ENCODE measurements around the gene C9orf72. TPM values are rescaled to one million over a fixed set of nuclear protein-coding genes. Genes with fewer than 3 reads are reported as not detected.

Gene C9orf72
- total and polyA plus RNA-seq, 11 donors: 7.2 to 27.2 (median 13.8) TPM

GRCh38 chr9:27590651-27591050 is 17.4 kb upstream of the C9orf72 start:
- intact Hi-C loops (cut with DNase I): no loop called here
- Histone ChIP-seq H3K4me3 (no peak overlapping the region), H3K36me3 (no peaks in the 10 kb centered on the region), H3K27ac (peak overlapping the region in 1 of 12 donors; percentile 64), H3K4me1 (peaks cover 0 to 22% (median 0%) of the 10 kb centered on the region in 12 donors), H3K27me3 (peaks cover 0 to 4% (median 0%) of the 10 kb centered on the region in 9 donors), H3K9me3 (no peaks in the 10 kb centered on the region)
- DNase-seq (no peak), ATAC-seq (no peak)
- TF ChIP-seq POLR2A (IDR thresholded peaks at IDR 0.05) (no peak), CTCF (IDR thresholded peaks at IDR 0.05) (no peak)

GRCh38 chr9:27589462-27589861 is 16.2 kb upstream of the C9orf72 start:
- DNase-seq (no peak), ATAC-seq (no peak)
- intact Hi-C loops (cut with DNase I): loop anchor here in 1 of 10 donors (10.0 kb wide), 1 partner anchor 55 kb away; no protein-coding TSS in a partner anchor
- WGBS, 4 donors: 64 to 88% (median 75%) methylated on average over 1 to 2 of the region's 2 CpGs
- peaks cover 0 to 26% (median 0%) of the 10 kb centered on the region in 12 donors for H3K4me1 ChIP-seq
- peaks cover 0 to 4% (median 0%) of the 10 kb centered on the region in 9 donors for H3K27me3 ChIP-seq
- peak overlapping the region in 1 of 12 donors; percentile 64 for H3K27ac ChIP-seq
- H3K9me3 ChIP-seq: no peaks in the 10 kb centered on the region
- H3K4me3 ChIP-seq: no peak overlapping the region
- no peaks in the 10 kb centered on the region for H3K36me3 ChIP-seq
- TF ChIP-seq CTCF (IDR thresholded peaks at IDR 0.05) (no peak), POLR2A (IDR thresholded peaks at IDR 0.05) (no peak)

GRCh38 chr9:27586304-27586703 is 13.0 kb upstream of the C9orf72 start:
- H3K9me3 ChIP-seq: no peaks in the 10 kb centered on the region
- ATAC-seq (no peak), DNase-seq (no peak)
- no peaks in the 10 kb centered on the region for H3K36me3 ChIP-seq
- H3K27ac ChIP-seq: peak overlapping the region in 1 of 12 donors; percentile 89
- 78 to 90% (median 83%) methylated on average over 3 of the region's 3 CpGs for WGBS, 4 donors
- H3K4me3 ChIP-seq: peak overlapping the region in 3 of 12 donors; percentile 1 to 29 (median 15)
- H3K27me3 ChIP-seq: peaks cover 0 to 4% (median 0%) of the 10 kb centered on the region in 9 donors
- peaks cover 0 to 30% (median 0%) of the 10 kb centered on the region in 12 donors for H3K4me1 ChIP-seq
- TF ChIP-seq POLR2A (IDR thresholded peaks at IDR 0.05) (no peak), CTCF (IDR thresholded peaks at IDR 0.05) (no peak)
- intact Hi-C loops (cut with DNase I): loop anchor here in 1 of 10 donors (10.0 kb wide), 1 partner anchor 58 kb away; no protein-coding TSS in a partner anchor

GRCh38 chr9:27584931-27585330 is 11.7 kb upstream of the C9orf72 start:
- DNase-seq (no peak), ATAC-seq (no peak)
- no peak overlapping the region for H3K4me3 ChIP-seq
- H3K27ac ChIP-seq: peak overlapping the region in 1 of 12 donors; percentile 33
- peaks cover 0 to 30% (median 0%) of the 10 kb centered on the region in 12 donors for H3K4me1 ChIP-seq
- no peaks in the 10 kb centered on the region for H3K9me3 ChIP-seq
- H3K36me3 ChIP-seq: no peaks in the 10 kb centered on the region
- intact Hi-C loops (cut with DNase I): loop anchor here in 1 of 10 donors (10.0 kb wide), 1 partner anchor 60 kb away; no protein-coding TSS in a partner anchor
- TF ChIP-seq CTCF (IDR thresholded peaks at IDR 0.05): no peak
- no peak for TF ChIP-seq POLR2A (IDR thresholded peaks at IDR 0.05)
- H3K27me3 ChIP-seq: peaks cover 0 to 4% (median 0%) of the 10 kb centered on the region in 9 donors
